NCI-H1417 (cell line): ENCODE results near the gene PORCN.

Experiments used
- DNase-seq, 3 experiments: peaks; one replicate each; lab custom pipeline; 2025; lab: John Stamatoyannopoulos, UW

The PORCN gene

GRCh38 chrX:48508400-48509244 is at the start of gene PORCN:
PORCN (plus strand) TSS chrX:48508992; CDS start chrX:48509821, 829 bp downstream.
- DNase-seq: peak; percentile 42 to 70 (median 63)

- no peak for DNase-seq
Measured at GRCh38 chrX:48459483-48459882, 49.3 kb upstream of the PORCN start.

- DNase-seq: no peak
Measured at GRCh38 chrX:48460031-48460430, 48.8 kb upstream of the PORCN start.

- no peak for DNase-seq
Measured at GRCh38 chrX:48460606-48461005, 48.2 kb upstream of the PORCN start.

- DNase-seq: no peak
Measured at GRCh38 chrX:48461830-48462229, 47.0 kb upstream of the PORCN start.

- no peak for DNase-seq
Measured at GRCh38 chrX:48465336-48465933, 43.4 kb upstream of the PORCN start.

GRCh38 chrX:48466696-48467095 is 42.1 kb upstream of the PORCN start:
- no peak for DNase-seq

GRCh38 chrX:48467281-48467761 is 41.5 kb upstream of the PORCN start:
- DNase-seq: no peak

GRCh38 chrX:48468247-48468671 is 40.5 kb upstream of the PORCN start:
- no peak for DNase-seq

GRCh38 chrX:48468693-48469691 is 39.8 kb upstream of the PORCN start:
- DNase-seq: no peak

- no peak for DNase-seq
Measured at GRCh38 chrX:48470110-48470832, 38.5 kb upstream of the PORCN start, which contains the start of gene SLC38A5. SLC38A5 (minus strand) TSS chrX:48470260; CDS start chrX:48467924, 2,336 bp downstream.

GRCh38 chrX:48470833-48471118 is 38.0 kb upstream of the PORCN start:
- no peak for DNase-seq

GRCh38 chrX:48471504-48471903 is 37.3 kb upstream of the PORCN start:
- no peak for DNase-seq

GRCh38 chrX:48472225-48472624 is 36.6 kb upstream of the PORCN start:
- DNase-seq: no peak

- no peak for DNase-seq
Measured at GRCh38 chrX:48472851-48473703, 35.7 kb upstream of the PORCN start.

GRCh38 chrX:48473704-48473990 is 35.1 kb upstream of the PORCN start:
- DNase-seq: no peak

- DNase-seq: no peak
Measured at GRCh38 chrX:48474127-48474526, 34.7 kb upstream of the PORCN start.

GRCh38 chrX:48474581-48474980 is 34.2 kb upstream of the PORCN start:
- no peak for DNase-seq

GRCh38 chrX:48475296-48475695 is 33.5 kb upstream of the PORCN start:
- DNase-seq: no peak

GRCh38 chrX:48475774-48476577 is 32.8 kb upstream of the PORCN start, which contains the start of gene FTSJ1:
FTSJ1 (plus strand) TSS chrX:48476199; CDS start chrX:48478048, 1,849 bp downstream.
- peak; percentile 81 to 93 (median 85) for DNase-seq
